Measurements from ENCODE around the gene ST6GAL1.
"Not testable (repeated sequence)": the region's sequence is repeated elsewhere in the genome, so short reads cannot be mapped to it uniquely, and the experiment has no call there.

Gene ST6GAL1

DNA sequence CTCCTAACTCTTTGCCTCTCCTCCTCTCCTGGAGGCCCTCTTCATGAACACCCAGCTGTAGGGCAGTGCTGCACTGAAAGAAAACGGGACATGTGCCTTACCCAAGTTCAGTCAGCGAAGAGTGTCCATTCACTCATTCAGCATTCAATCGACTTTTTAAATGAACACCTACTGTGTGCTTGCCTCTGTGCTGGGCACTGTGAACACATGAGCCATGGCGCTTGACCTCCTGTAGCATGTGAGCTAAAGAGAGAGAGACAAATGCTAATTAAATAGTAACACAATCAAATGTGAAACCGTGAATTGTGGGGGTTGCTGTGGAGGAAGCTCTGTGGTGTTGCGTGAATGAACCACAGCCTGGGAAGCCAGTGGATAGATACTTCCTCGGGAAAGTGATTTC lies 43.4 kb downstream of the ST6GAL1 start:
- DNase-seq: no peak

DNA sequence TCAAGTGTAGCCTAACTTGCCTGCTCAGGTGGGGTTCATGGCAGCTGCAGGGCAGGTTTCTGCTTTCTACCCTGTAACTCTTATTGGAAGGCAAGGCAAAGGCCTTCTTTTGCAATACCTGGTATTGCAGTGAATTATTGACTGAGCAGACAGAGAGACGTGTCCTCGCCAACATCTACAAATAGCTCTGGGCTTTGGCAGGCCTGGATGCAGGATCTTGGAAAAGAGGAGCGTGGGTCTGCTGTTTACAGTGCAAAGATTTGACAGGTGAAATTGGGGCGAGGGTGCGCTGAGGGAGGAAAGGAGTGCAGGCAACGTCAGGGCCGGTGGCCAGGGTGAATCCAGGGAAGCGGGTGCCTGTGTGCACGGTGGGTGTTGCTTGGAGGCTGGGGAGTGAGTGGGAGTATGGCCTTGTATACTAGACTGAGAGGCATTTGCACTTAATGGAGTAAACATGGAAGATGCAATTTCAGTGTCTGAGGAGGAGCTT lies 44.5 kb downstream of the ST6GAL1 start:
- DNase-seq: no peak

DNA sequence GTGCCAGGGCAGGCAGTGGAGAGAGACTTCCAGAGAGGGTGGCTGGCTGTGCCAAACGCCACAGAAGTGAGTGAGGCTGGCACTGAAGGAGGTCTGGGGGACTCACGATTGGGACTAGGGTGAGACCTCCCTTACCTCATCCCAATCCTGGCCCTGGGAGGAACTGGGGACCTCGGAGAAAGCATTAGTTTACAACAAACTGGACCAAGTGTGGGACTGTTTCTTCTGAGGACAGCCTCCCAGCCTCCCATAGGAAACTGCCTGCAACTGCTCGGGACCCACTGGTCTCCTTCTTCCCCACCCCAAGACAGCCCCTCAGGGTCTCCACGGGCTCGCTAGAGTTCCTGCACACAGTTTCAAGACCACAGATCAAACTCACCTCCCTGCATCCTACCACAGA lies 45.4 kb downstream of the ST6GAL1 start:
- no peak for DNase-seq

DNA sequence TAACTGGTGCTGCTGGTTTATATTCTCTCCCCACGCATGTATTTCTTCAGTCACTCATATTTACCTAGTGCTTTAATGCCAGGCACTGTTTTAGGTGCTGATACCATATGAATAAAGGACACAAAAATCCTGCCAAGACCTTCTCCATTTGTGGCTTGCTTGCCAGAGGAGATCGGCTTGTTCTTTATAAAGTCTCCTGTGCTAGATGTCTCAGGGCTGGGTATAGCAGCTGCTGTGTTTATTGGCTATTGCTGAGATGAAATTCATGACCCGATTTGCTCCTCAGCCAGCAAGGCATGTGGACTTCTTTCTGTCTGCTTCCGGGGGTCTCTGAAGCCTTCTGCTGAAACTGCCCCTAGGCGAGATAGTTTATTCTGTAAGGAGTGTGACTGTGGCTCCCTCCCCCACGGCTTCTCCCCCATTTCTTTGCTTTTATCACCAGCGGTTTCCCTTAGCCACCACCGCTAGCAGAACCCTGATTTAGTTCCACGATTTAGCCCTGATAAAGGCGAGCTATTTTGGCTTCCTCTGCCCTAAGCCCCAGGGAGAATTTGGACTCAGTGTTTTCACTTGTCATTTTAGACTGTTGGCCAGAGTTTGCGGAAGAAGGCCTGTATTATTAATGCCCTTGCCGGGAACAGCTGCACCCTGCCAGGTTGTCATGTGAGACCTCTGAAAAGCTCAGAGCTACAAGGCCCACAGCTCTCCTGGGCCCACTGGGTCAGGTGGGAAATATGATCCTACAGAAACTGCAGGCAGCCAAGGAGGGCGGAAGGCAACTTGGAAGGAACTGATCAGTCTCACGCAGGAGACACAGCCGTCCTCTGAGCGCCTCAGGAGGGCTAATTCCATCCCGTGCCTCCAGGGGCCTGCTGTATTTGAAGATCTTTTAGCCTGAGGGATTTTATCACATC lies 46.8 kb downstream of the ST6GAL1 start:
- peak; percentile 57 for DNase-seq

DNA sequence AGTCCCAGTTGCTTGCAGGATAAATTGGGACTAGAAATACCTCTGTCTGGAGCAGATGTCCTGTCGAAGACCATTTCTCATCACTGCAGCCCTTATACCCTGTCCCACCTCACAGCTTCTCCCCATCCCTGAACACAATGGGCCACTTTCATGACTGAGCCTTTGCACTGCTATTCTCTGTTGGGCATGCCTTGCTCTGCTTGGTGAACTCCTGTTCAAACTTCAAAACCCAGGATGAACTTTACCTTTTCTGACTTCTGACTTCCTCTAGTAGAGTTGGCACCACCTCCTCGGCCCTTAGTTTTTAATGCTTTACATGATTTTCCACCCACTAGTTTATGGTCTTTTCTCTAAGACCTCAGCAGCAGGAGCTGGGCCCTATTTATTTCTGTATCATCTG lies 48.4 kb downstream of the ST6GAL1 start:
- DNase-seq: no peak

DNA sequence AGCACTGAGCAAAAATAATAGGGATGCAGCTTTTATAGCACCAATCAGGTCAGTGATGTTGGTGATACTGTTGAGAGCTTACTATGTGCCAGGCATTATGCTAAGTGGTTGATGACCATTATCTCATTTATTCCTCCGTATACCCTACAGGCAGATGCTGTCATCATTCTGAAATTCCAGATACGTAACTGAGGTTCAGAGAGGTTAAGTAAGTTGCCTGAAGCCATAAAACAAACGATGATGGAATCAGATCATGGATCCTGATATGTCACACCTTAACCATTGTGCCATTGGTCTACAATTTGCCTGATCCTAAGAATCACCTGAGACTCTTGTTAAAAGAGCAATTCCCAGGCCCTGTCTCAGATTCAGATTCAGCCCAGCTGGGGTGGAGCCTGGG lies 49.5 kb downstream of the ST6GAL1 start:
- no peak for DNase-seq

DNA sequence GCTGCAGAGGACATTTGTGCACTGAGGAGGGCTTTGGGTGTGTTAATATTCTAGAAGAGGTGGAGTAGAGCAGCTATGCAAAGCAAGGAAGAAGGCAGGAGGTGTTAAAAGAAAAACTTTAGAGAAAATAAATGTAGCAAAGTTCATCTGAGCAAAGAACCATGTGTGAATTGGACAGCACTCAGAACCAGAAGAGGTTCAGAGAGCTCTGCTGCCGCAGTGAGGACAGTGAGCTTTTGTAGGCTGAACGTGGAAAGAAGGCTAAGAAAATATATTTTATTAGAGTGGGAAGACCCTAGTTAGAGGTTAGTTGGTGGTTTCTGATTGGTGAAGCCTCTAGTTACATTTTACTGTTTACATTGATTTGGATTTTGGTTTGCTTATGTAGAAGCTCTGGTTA lies 50.7 kb downstream of the ST6GAL1 start:
- DNase-seq: no peak

DNA sequence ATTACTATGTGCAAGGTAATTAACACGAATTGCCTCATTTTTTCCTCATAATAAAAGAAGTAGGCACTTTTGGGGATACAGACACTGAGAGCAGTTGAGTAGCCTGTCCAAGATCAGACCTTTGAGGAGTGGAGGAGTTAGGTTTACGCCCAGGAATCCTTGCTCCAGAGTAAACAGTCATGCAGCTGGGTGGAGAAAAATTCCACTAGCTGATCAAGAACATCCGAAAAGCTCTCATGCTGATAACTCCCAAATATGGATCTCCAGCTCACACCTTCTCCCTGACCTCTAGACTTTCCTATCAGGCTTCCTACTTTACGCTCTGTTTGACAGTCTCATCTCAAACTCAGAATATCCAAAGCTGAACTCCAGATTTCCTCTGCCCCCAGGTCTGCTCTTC lies 53.3 kb downstream of the ST6GAL1 start:
- no peak for DNase-seq

DNA sequence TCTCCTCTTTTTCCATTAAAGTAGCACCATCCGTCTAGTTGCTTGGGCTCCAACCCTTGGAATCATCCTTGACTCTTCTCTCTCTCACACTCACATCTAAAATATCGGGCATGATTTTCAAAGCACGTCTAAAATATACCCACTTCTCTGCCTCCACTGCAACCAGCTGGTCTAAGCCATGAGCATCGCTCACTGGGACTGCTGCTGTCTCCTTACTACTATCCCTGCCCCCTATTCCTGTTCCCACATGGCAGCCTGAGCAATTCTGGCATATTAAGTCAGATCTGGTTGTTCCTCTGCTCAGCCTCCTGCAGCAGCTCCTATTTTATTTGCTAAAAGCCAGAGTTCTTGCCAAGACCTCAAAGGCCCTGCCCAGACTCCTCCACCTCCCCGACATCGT lies 53.7 kb downstream of the ST6GAL1 start:
- no peak for DNase-seq

DNA sequence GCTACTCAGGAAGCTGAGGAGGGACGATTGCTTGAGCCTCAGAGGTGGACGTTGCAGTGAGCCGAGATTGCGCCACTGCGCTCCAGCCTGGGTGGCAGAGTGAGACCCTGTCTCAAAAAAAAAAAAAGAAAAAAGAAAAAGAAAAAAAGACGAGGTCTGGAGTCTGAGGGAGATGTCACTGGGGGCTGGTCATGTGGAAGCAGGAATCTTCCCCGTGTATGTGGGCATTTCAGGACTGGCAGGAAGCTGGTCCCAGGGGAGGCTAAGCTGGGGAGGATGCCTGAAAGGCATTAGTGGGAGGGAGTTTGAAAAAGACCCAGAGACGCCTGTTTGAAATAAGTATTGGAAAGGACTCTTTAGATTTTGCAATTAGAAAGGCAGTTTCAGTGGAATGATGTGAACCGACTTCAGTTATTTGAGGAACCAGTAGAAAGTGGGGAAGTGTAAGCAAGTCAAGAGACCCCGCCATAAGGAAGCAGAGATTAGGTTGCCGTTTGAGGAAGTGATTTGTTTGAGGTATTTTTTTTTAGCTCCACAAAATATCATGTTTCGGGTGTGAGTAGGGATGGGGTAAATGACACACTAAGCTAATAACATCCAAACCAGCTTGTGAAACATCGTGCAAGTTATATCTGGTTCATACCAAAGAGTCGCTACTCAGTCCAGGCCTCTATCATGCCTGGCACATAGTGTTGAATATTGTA lies 55.5 kb downstream of the ST6GAL1 start:
- peak; percentile 14 for DNase-seq

DNA sequence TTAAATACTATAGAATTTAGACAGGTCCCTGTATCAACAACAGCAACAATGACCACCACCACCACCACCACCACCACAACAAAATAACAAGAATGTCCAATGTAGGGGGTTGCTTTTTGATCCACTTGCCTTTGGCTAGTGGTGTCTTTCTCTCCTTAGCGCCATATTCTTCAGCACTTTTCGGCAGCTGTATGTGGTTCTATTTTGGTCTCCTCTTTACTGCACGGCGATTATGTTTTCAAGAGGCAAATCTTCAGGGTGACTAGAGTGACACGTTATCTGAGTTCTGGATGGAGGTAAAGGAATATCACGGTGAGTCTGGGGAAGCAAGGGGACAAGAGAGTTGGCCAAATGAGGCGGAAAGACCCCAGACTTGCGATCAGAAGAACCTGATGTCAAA lies 56.1 kb downstream of the ST6GAL1 start:
- no peak for DNase-seq

DNA sequence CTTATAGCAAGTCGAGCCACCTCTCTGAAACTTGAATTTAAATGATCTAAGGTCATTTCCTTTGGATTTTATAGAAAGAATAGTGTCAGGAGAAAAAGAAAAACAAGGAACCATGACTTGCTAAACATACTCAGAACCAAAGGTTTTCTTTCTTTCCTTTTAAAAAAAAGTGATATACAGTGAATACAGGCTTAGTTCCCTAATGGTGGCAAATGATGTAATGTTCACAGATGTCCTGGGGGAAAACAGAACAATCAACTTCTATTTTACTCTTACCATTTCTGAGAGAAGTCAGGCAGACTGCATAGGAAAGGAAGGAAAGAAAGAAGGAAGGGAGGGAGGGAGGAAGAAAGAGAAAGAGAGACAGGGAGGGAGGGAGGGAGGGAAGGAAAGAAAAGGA lies 56.5 kb downstream of the ST6GAL1 start:
- DNase-seq: no peak

DNA sequence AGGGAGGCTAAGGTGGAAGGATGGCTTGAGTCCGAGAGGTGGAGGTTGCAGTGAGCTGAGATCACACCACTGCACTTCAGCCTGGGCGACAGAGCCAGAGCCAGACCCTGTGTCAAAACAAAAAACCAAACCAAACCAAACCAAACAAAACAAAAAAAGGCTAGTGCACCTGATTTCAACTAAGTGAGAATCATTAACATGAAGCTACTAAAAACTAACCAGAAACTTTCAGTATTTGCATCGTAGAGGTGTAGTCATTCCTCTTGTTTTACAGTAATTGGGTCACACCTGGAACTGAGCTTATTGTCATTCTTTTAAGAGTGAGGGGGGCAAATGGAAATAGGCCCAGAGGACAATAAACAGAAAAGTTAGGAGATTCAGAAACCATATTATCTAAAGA lies 58.5 kb downstream of the ST6GAL1 start:
- no peak for DNase-seq

DNA sequence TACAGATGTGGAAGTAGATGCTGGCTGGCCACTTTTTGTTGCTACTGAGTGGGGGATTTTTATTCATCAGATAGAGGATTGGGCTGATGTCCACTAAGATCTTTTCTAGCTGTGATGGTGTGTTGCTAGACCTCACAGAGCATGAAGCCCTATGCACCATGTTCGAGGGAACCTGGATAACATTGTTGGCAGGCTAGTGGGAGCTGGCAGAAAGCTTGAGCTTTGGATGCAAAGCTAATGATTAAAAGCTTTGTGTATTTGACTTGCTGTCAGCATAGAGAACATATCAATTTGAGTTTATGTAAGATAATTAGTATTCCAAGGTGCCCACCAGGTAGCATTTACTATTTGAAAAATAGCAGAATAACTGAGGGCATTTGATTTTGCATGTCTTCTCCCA lies 59.1 kb downstream of the ST6GAL1 start:
- no peak for DNase-seq

DNA sequence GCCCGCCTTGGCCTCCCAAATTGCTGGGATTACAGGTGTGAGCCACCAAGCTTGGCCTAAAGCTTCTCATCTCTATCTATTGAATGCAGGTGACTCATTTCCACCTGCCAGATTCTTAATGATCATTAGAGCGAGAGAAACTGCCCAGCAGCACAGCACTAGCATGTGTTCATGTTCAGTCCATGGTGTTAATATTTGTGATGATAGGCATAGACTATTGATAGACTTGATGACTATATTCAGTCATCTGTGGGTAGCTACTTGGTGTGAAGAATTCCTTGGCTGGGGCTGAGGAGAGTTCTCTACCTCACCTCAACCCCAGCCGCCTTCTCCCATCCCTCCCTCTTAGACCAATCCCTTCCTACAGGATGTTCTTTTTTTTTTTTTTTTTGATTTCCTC lies 60.0 kb downstream of the ST6GAL1 start:
- no peak for DNase-seq

DNA sequence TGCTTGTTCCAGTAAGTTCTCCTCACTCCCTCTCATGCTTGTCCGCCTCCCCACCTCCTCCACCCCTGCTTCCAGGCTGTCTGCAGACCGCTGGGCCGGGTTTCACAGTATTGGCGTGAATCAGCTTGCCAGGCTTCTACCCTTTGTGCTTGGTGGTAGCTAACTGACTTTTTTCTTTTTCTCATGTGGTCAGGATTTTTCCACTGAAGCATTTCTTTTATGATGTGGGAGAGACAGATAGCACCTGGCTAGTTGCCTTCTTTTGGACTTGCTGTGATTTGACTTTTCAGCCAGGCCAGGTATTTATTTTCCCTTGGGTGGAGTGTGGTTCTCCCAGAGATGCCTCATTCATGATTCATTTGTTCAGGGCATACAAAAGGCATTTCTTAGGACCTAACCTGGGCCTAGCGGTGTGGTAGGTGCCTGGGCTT lies 60.6 kb downstream of the ST6GAL1 start:
- DNase-seq: no peak

DNA sequence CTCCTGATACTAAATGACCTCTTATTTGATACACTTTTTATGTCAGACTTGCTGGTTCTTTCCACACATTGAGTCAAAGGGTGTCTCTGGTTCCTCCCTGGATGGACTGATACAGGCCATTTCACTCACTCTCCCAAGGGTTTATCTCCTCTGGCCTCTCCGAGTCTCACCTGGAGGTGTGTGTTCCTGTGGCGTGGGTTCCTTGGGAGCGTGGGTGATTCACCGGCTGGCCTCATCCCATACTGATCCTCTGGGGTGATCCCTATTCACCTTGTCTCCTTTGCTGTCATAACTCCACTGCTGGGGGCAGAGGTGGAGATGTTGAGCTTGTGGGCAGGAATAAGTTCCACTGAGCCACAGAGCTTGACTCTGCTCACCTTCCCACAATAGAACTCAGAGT lies 61.1 kb downstream of the ST6GAL1 start:
- DNase-seq: no peak

DNA sequence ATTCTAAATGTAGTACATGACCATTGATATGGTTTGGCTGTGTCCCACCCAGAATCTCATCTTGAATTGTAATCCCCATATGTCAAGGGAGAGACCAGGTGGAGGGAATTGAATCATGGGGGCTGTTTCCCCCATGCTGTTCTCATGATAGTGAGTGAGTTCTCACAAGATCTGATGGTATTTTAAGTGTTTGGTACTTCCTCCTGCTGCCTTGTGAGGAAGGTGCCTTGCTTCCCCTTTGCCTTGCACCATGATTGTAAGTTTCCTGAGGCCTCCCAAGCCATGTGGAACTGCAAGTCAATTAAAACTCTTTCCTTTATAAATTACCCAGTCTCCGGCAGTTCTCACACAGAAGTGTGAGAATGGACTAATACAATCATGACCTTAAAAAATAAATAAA lies 61.8 kb downstream of the ST6GAL1 start:
- DNase-seq: not testable (repeated sequence)

DNA sequence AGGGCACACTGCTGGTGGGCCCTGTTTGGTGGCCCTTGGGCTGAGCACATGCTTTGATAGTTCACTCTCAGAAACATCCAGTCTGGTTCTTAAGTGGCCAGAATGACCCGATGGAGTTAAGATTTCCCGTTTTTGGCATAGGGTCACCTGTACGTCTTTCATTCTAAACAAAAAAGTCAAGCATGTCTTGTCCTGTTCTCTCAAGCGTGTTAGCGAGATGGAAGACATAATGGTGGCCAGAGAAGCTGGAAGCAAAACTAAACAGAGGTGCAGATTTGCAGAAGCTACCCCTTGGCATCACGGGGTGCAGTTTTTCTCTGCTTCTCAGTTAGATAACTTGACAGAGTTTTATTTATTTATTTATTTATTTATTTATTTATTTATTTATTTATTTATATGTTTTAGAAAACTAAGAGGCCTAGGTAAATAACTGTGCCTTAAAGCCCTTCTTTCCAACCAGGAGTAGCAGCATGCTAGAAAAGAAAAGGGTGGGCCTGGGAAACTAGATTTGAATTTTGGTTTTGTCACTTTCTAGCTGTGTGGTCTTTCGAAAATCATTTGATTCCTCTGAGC lies 63.0 kb downstream of the ST6GAL1 start:
- DNase-seq: no peak

DNA sequence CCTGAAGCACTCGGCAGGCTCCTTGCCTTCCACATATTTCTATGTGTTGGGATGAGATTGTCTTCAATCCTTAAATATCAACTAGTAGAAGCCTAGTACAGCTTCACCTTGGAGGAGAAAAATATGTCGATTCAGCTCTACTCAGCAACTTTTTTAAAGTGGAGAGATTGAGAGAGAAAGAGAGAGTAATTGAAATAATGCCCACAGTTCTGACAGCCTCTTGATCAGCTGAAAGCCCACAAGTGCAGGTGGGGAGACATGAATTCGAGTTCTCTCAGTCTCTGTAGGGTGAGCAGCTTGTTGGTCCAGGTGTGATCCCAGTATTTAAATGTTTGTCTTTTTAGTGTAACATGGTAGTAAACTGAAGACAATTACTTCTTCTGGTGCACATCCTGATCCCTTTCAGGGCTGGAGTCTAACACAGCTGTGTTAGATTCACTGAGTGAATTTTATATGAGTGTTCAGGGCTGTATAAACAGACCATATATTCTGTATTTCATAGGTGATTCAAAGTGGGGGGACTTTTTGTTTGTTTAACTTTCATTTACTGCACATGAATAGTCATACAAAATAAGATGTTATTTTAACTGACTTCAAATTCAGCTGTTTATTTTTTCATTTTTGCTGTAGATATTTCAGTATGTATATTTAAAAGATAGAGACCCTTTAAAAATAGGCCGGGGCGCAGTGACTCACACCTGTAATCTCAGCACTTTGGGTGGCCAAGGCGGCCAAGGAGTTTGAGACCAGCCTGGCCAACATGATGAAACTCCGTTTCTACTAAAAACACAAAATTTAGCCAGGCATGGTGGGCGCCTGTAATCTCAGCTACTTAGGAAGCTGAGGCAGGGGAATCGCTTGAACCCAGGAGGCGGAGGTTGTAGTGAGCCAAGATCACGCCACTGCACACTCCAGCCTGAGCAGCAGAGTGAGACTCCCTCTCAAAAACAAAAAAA lies 64.0 kb downstream of the ST6GAL1 start:
- no peak for DNase-seq

DNA sequence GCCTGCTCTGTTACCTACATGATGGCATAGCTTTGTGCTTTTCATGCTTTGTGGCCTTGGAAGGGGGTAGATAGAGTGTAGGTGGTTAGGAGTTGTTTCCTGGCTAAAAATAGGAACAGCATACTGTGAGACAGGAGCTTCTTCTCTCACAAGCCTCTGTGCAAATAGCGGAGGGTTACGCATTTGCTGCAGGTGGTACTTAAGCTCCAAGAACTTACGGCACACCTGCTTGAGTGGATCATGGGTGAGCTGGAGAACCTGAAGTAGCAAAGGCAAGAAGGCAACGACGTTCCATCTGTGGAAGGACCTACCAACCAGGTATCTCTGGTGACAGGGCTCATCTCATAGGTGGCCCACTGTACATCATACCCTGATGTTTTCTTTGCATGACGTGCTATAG lies 66.0 kb downstream of the ST6GAL1 start:
- DNase-seq: no peak

DNA sequence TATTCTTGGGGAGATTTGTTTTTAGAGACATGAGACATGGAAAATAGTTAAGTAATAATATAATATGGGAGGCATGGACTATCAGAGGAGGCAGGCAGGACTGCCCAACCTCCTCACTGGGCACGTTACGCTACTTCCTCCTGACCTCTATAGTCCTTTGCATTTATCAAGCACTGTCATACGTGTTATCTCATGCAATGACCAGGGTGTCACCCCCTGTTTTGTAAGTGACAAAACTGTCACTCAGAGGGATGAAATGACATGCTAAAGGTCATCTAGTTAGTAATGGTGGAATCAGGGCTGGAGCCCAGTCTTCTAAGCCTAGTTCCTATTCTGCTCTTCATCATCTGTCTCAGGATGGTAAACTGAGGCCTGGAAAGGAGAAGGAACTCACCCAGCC lies 66.7 kb downstream of the ST6GAL1 start:
- no peak for DNase-seq

DNA sequence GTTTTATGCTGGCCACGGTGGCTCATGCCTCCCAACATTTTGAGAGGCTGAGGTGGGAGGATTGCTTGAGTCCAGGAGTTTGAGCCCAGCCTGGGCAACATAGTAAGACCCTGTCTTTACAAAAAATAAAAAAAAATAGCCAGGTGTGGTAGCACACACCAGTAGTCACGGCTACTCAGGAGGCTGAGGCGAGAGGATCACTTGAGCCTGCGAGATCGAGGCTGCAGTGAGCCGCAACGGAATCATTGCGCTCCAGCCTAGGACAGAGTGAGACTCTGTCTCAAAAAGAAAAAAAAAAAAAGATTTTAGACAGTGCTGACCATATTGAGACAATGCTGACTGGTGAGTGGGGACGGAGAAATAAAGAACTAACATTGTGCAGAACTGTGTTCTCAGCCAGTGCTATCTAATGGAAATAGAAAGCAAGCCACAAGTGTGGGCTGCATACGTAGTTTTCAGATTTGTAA lies 67.2 kb downstream of the ST6GAL1 start:
- DNase-seq: no peak
